Activated naive CD4-positive, alpha-beta T cell treated with Interleukin-2 at 50 U/mL for 16 hours (primary cell): Measurements from ENCODE around the gene RRN3.
"Not testable (repeated sequence)": the region's sequence is repeated elsewhere in the genome, so short reads cannot be mapped to it uniquely, and the experiment has no call there.

Experiments used
- DNase-seq: peaks from one replicate; pipeline ENCODE4 v3.0.0-alpha.2; 2020

Gene RRN3

GRCh38 chr16:15027051-15027450 is 67.0 kb downstream of the RRN3 start:
- DNase-seq: not testable (repeated sequence)

- DNase-seq: not testable (repeated sequence)
Observed at GRCh38 chr16:15025234-15025951, 68.7 kb downstream of the RRN3 start.

GRCh38 chr16:15024858-15025199 is 69.2 kb downstream of the RRN3 start:
- DNase-seq: not testable (repeated sequence)

GRCh38 chr16:15023381-15024077 is 70.5 kb downstream of the RRN3 start:
- DNase-seq: not testable (repeated sequence)

GRCh38 chr16:15022194-15022593 is 71.9 kb downstream of the RRN3 start:
- peak; percentile 48 for DNase-seq

- DNase-seq: not testable (repeated sequence)
Observed at GRCh38 chr16:15021429-15021828, 72.6 kb downstream of the RRN3 start.

GRCh38 chr16:15016951-15017580 is 77.0 kb downstream of the RRN3 start:
- not testable (repeated sequence) for DNase-seq

- DNase-seq: not testable (repeated sequence)
Observed at GRCh38 chr16:15016354-15016753, 77.7 kb downstream of the RRN3 start.

GRCh38 chr16:15015671-15016070 is 78.4 kb downstream of the RRN3 start:
- not testable (repeated sequence) for DNase-seq

- DNase-seq: not testable (repeated sequence)
Observed at GRCh38 chr16:15012941-15013340, 81.1 kb downstream of the RRN3 start.
